ENCODE data around the gene FAF1. TPM values are rescaled to one million over a fixed set of nuclear protein-coding genes. Genes with fewer than 3 reads are reported as not detected.
A peak's percentile ranks its signal among the peaks of the same experiment; 100 is the strongest.

The FAF1 gene
- total RNA-seq, 4 donors from 2014 or later = 47.1 to 87.0 (median 79.4) TPM

- DNase-seq = no peak
- Histone ChIP-seq H3K4me3 (replicated peaks in 1 of 3) (peak overlapping the region in 1 of 3 donors; percentile 26), H3K27ac (no peak overlapping the region), H3K27me3 (peaks cover 85% of the 10 kb centered on the region), H3K36me3 (no peaks in the 10 kb centered on the region), H3K9me3 (no peaks in the 10 kb centered on the region), H3K4me1 (peaks cover 8 to 68% of the 10 kb centered on the region in 2 donors)
- TF ChIP-seq, protein P1, sequence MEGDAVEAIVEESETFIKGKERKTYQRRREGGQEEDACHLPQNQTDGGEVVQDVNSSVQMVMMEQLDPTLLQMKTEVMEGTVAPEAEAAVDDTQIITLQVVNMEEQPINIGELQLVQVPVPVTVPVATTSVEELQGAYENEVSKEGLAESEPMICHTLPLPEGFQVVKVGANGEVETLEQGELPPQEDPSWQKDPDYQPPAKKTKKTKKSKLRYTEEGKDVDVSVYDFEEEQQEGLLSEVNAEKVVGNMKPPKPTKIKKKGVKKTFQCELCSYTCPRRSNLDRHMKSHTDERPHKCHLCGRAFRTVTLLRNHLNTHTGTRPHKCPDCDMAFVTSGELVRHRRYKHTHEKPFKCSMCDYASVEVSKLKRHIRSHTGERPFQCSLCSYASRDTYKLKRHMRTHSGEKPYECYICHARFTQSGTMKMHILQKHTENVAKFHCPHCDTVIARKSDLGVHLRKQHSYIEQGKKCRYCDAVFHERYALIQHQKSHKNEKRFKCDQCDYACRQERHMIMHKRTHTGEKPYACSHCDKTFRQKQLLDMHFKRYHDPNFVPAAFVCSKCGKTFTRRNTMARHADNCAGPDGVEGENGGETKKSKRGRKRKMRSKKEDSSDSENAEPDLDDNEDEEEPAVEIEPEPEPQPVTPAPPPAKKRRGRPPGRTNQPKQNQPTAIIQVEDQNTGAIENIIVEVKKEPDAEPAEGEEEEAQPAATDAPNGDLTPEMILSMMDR (IDR thresholded peaks at IDR 0.05) = no peak
- no peak for TF ChIP-seq POLR2A (IDR thresholded peaks at IDR 0.05)
- intact Hi-C loops (cut with DNase I) = no loop called here
- 0 to 7% methylated on average over 12 to 15 of the region's 23 CpGs for WGBS, 2 donors
Measured at GRCh38 chr1:50423670-50424000, 536.4 kb downstream of the FAF1 start.

GRCh38 chr1:50422946-50423669 is 537.0 kb downstream of the FAF1 start, which contains the start of gene DMRTA2:
Gene DMRTA2, minus strand, starts transcription at chr1:50423443. Its CDS starts 1,907 bp downstream, at chr1:50421536.
- TF ChIP-seq POLR2A (IDR thresholded peaks at IDR 0.05) = no peak
- TF ChIP-seq, protein P1 (IDR thresholded peaks at IDR 0.05) = no peak
- Histone ChIP-seq H3K4me3 (replicated peaks in 1 of 3) (peak within 1 kb of the TSS in 1 of 3 donors; percentile 26), H3K27me3 (peaks cover 87% of the 10 kb centered on the region), H3K9me3 (no peaks in the 10 kb centered on the region), H3K4me1 (peaks cover 12 to 74% of the 10 kb centered on the region in 2 donors), H3K36me3 (no peaks in the 10 kb centered on the region), H3K27ac (no peak within 1 kb of the TSS)
- WGBS, 2 donors = 3 to 5% methylated on average over 42 to 44 of the region's 61 CpGs
- no peak for DNase-seq
- intact Hi-C loops (cut with DNase I) = no loop called here

- Histone ChIP-seq H3K27ac (no peak overlapping the region), H3K4me1 (peaks cover 10 to 72% of the 10 kb centered on the region in 2 donors), H3K9me3 (no peaks in the 10 kb centered on the region), H3K4me3 (replicated peaks in 1 of 3) (no peak overlapping the region), H3K36me3 (no peaks in the 10 kb centered on the region), H3K27me3 (peaks cover 88% of the 10 kb centered on the region)
- 4 to 13% methylated on average over 13 to 19 of the region's 21 CpGs for WGBS, 2 donors
- DNase-seq = no peak
- intact Hi-C loops (cut with DNase I) = no loop called here
- TF ChIP-seq, protein P1 (IDR thresholded peaks at IDR 0.05) = no peak
- TF ChIP-seq POLR2A (IDR thresholded peaks at IDR 0.05) = no peak
Measured at GRCh38 chr1:50422675-50422945, 537.5 kb downstream of the FAF1 start.

DNA sequence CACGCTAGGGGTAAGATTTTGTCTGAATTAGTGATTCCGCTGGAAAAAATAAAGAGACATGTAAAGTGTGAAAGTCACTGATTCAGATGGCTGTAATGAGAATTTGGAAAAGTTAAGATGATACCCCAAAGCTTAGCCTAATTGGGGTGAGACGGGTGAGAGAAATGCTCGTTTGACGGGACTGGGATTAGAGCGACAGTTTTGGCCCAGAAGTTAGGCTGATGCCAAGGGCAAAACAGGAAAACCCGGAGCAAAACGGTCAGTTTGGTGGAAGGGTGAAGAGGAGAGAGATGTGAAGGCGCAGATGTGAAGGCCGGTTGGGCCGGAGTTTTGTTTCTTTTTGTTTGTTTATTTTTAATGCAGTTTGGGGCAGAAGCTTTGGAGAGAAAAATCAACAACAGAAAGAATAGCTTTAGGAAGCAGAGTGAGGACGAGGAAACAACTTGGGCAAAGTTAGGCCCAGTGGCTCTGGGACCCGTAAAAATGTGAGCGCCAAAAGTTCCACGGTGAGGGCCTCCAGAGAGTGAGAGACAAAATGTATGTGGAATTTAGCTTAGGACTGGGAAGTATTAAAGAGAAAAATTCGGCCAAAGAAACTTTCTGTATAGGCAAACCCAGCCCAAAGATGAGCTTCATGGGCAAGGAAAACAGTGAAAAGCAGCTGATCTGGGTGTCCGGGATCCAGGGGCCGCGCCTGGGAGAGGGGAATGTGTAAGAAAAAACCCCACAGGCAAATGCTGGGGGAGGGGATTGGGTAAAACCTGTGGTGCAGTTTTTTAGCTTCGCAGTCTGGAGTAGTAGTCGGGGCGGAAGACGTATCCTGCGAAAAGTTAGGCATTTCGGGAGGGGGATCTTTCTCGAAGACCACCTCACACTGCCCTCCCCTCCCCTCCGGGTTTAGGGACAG is 538.0 kb downstream of the FAF1 start:
- H3K36me3 ChIP-seq = no peaks in the 10 kb centered on the region
- H3K27ac ChIP-seq = no peak overlapping the region
- intact Hi-C loops (cut with DNase I) = no loop called here
- TF ChIP-seq POLR2A (IDR thresholded peaks at IDR 0.05) = no peak
- TF ChIP-seq, protein P1 (IDR thresholded peaks at IDR 0.05) = no peak
- H3K4me1 ChIP-seq = peaks cover 9 to 73% of the 10 kb centered on the region in 2 donors
- DNase-seq = no peak
- H3K4me3 ChIP-seq (replicated peaks in 1 of 3) = no peak overlapping the region
- 20 to 30% methylated on average over 25 to 27 of the region's 27 CpGs for WGBS, 2 donors
- peaks cover 83% of the 10 kb centered on the region for H3K27me3 ChIP-seq
- H3K9me3 ChIP-seq = no peaks in the 10 kb centered on the region

GRCh38 chr1:50421366-50421748 is 538.7 kb downstream of the FAF1 start:
- intact Hi-C loops (cut with DNase I) = no loop called here
- no peaks in the 10 kb centered on the region for H3K36me3 ChIP-seq
- no peak overlapping the region for H3K27ac ChIP-seq
- DNase-seq = no peak
- no peak for TF ChIP-seq POLR2A (IDR thresholded peaks at IDR 0.05)
- TF ChIP-seq, protein P1 (IDR thresholded peaks at IDR 0.05) = no peak
- peaks cover 9 to 73% of the 10 kb centered on the region in 2 donors for H3K4me1 ChIP-seq
- 5% methylated on average over 19 to 38 of the region's 38 CpGs for WGBS, 2 donors
- H3K9me3 ChIP-seq = no peaks in the 10 kb centered on the region
- H3K4me3 ChIP-seq (replicated peaks in 1 of 3) = no peak overlapping the region
- H3K27me3 ChIP-seq = peaks cover 81% of the 10 kb centered on the region
